Heart right ventricle (tissue), 16 donors: Measurements from ENCODE around the gene NFE2L1. TPM values are rescaled to one million over a fixed set of nuclear protein-coding genes. Genes with fewer than 3 reads are reported as not detected.

Experiments
- ATAC-seq, 8 donors: fragments of 200-7000 bp; cut with Tn5 transposase; one replicate each; pipeline ENCODE4 v1.9.1; 2020; ENCODE audit warnings: mild to moderate bottlenecking in 8 of 8, moderate library complexity in 8 of 8, moderate number of reproducible peaks in 1 of 8
- DNase-seq, 2 donors: peaks; one replicate each; pipeline ENCODE4 v3.0.0-alpha.2; 2020
- H3K27ac ChIP-seq, 10 donors: fragments of 200-600 bp; sonication (generic) in 2 of 10; one replicate each; pipeline versions ENCODE4 v1.5.0 to v1.8.0; 2020 to 2022; ENCODE audit warnings: mild to moderate bottlenecking in 3 of 10
- H3K27me3 ChIP-seq, 7 donors: fragments of 200-600 bp; one replicate each; pipeline ENCODE4 v1.8.0; 2021 to 2022; ENCODE audit warnings: mild to moderate bottlenecking in 2 of 7
- H3K36me3 ChIP-seq, 9 donors: fragments of 200-600 bp; sonication (generic) in 1 of 9; one replicate each; pipeline versions ENCODE4 v1.5.0 to v1.8.0; 2020 to 2022; ENCODE audit warnings: mild to moderate bottlenecking in 2 of 9
- H3K4me1 ChIP-seq, 9 donors: fragments of 200-600 bp; sonication (generic) in 1 of 9; one replicate each; pipeline versions ENCODE4 v1.5.0 to v1.8.0; 2020 to 2022; ENCODE audit warnings: mild to moderate bottlenecking in 4 of 9
- H3K4me3 ChIP-seq, 10 donors: fragments of 200-600 bp; sonication (generic) in 2 of 10; one replicate each; pipeline versions ENCODE4 v1.5.0 to v1.8.0; 2020 to 2022; ENCODE audit warnings: mild to moderate bottlenecking in 7 of 10, moderate library complexity in 2 of 10
- H3K9me3 ChIP-seq, 11 donors: fragments of 200-600 bp in 10 of 11; sonication (generic) in 2 of 11; one replicate each; pipeline versions ENCODE4 v1.5.0 to v1.8.0; 2013 to 2022; ENCODE audit warnings: mild to moderate bottlenecking in 2 of 11, control low read depth in 1 of 11, moderate library complexity in 1 of 11
- WGBS, 2 donors: extraction: QIAGEN DNeasy Blood & Tissue Kit; methylation state at CpG; one replicate each; pipeline ENCODE4 v1.1.7; 2013; ENCODE audit warnings: inconsistent platforms in 1 of 2; 5-methylcytosine and 5-hydroxymethylcytosine counted together
- intact Hi-C, 10 donors: fragments of 100-400 bp; cut with DNase I; formaldehyde crosslinking; loops; one replicate each; pipeline versions ENCODE4 v1.11.1 to v1.14.2; 2022
- polyA plus RNA-seq, 2 donors: library from polyadenylated mRNA; stranded (reverse); fragments of 200-250 nt; gene quantifications; one replicate each; pipeline ENCODE4 v1.2.3, GENCODE V29; 2013
- total RNA-seq, 10 donors: library from RNA; stranded (reverse); fragmentation: NEBNext Ultra II Directional in 3 of 10; extraction: Animal tissue kit (Norgen Biotek cat#: 25700) in 3 of 10; gene quantifications; one replicate each; pipeline versions ENCODE4 v1.2.1 to v1.2.4, GENCODE V29; 2021 to 2023
- TF ChIP-seq, protein P1 (sequence below), 9 donors: fragments of 200-600 bp; sonication (generic) in 2 of 9; IDR thresholded peaks; one replicate each; pipeline versions ENCODE4 v1.5.0 to v1.8.0; 2021 to 2022; ENCODE audit warnings: antibody characterized with exemption in 9 of 9, mild to moderate bottlenecking in 5 of 9, moderate library complexity in 1 of 9
- donor health status: Arrhythmogenic right ventricular cardiomyopathy.
- donor health status: ischemic (EF 13 %, LVEDD 7.1; RV severe dilation, severe dysfunction).
- donor health status: healthy with polysubstance abuse.
- donor health status: DM: no; HTN: yes; CAD: no.
- donor health status: DM: no; HTN: no; CAD: no.
- donor health status: ischemic (EF 25% LVEDD 6.9; RV normal size, moderate dysfunction).
- donor health status: ischemic (EF 25% LVEDD 5.7; RV mildly dilated, moderate dysfunction).
- donor health status: healthy.
- donor health status: DM: yes; HTN: yes; CAD: no.
- donor health status: Ischemic cardiomyopathy.
- donor health status: ischemic (EF 35%, LVEDD 5.7; RV mildly dilated, moderate dysfunction).
- donor health status: nonischemic (EF 11% LVEDD 7.7; RV severe dilation, severe dysfunction).
- donor health status: DM: yes; HTN: yes; CAD: no.
- donor health status: PGD.
- donor health status: ischemic (EF 29% LVEDD 5.4; RV normal size, mild dysfunction).
- donor health status: nonischemic (EF 23%, LVEDD 6.1; RV moderate dilation, normal function).

NFE2L1 gene
- total and polyA plus RNA-seq, 12 donors: 108 to 1,033 (median 669) TPM

DNA sequence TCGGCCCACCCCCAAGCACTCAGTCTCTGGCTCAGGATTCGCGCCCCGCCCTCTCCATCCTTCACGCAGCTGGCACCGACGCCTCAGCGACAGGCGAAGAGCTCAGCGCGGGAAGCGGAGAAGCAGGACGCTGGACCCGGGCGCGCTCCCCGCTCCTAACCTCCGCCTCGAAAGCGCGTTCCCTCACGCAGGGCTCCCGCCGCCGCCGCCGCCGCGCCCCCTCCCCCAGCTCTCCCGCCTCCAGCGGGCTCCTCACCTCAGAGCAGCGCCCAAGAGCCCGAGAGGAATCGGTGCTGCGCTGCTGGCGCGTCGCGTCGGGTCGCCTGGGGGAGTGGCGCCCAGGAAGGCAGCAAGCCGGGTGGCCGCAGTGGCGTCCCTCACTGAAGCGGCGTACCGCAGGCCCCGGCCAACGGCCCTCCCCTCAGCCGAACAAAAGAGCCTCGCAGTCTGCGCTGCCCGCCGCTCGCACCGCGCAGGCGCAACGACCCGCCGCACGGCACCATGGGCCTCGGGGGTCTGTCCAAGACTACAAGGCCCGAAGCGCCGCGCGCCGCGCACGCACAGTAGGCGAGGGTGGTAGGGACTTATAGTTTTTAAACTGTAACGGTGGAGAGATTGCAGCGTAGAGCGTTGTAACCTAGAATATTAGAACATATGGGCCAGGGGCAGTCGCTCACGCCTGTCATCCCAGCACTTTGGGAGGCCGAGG, 53.0 kb downstream of the NFE2L1 start, which contains the start of gene CBX1:
Gene CBX1, minus strand, starts transcription at position 467 of the 709 bp plus-strand sequence. CDS start 24,474 bp downstream, outside the sequence.
- Histone ChIP-seq H3K4me1 (peaks cover 0 to 31% (median 12%) of the 10 kb centered on the region in 9 donors), H3K9me3 (peaks cover 0 to 5% (median 0%) of the 10 kb centered on the region in 11 donors), H3K27ac (peak within 1 kb of the TSS; percentile 21 to 91 (median 88)), H3K36me3 (peaks cover 0 to 3% (median 0%) of the 10 kb centered on the region in 9 donors), H3K27me3 (no peaks in the 10 kb centered on the region), H3K4me3 (peak within 1 kb of the TSS; percentile 52 to 98 (median 92))
- DNase-seq (peak; percentile 93 to 95), ATAC-seq (peak; percentile 99)
- intact Hi-C loops: loop anchor here in 1 of 10 donors (10.0 kb wide), 1 partner anchor 266 kb away; the partner anchor contains the start of genes LRRC46 and MRPL10
- TF ChIP-seq, protein P1, sequence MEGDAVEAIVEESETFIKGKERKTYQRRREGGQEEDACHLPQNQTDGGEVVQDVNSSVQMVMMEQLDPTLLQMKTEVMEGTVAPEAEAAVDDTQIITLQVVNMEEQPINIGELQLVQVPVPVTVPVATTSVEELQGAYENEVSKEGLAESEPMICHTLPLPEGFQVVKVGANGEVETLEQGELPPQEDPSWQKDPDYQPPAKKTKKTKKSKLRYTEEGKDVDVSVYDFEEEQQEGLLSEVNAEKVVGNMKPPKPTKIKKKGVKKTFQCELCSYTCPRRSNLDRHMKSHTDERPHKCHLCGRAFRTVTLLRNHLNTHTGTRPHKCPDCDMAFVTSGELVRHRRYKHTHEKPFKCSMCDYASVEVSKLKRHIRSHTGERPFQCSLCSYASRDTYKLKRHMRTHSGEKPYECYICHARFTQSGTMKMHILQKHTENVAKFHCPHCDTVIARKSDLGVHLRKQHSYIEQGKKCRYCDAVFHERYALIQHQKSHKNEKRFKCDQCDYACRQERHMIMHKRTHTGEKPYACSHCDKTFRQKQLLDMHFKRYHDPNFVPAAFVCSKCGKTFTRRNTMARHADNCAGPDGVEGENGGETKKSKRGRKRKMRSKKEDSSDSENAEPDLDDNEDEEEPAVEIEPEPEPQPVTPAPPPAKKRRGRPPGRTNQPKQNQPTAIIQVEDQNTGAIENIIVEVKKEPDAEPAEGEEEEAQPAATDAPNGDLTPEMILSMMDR (IDR thresholded peaks at IDR 0.05): no peak
- 0% methylated on average over 73 to 79 of the region's 79 CpGs for WGBS, 2 donors

DNA sequence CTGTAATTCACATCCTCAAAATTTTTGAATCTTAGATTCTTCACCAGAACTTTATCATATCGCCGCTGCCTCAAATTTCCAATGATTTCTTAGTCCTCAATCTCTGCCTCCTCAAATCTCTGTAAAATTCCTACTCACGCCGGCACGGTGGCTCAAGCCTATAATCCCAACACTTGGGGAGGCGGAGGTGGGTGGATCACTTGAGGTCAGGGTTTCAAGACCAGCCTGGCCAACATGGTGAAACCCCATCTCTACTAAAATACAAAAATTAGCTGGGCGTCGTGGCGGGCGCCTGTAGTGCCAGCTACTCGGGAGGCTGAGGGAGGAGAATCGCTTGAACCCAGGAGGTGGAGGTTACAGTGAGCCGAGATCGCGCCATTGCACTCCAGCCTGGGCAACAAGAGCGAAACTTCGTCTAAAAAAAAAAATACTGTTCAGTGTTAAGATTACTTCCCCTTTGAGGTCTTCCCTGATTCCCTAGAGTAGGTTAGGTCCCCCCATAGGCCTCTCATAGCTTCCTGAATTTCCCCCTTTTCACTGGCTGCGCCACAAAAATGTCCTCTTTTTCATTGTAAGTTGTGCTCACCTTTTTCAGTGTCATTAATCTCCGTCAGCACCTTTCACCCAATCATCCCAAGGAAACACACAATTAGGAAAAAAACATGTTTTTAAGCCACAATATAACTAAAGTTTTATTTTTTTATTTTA, 54.0 kb downstream of the NFE2L1 start:
- intact Hi-C loops: loop anchor here in 1 of 10 donors (10.0 kb wide), 1 partner anchor 267 kb away; the partner anchor contains the start of genes LRRC46 and MRPL10
- peaks cover 0 to 39% (median 12%) of the 10 kb centered on the region in 9 donors for H3K4me1 ChIP-seq
- H3K4me3 ChIP-seq: peak overlapping the region in 5 of 10 donors; percentile 91 to 98 (median 94)
- H3K27ac ChIP-seq: peak overlapping the region in 2 of 10 donors; percentile 87 to 90
- TF ChIP-seq, protein P1 (IDR thresholded peaks at IDR 0.05): no peak
- no peaks in the 10 kb centered on the region for H3K27me3 ChIP-seq
- peaks cover 0 to 5% (median 0%) of the 10 kb centered on the region in 11 donors for H3K9me3 ChIP-seq
- 87 to 89% methylated on average over 19 of the region's 19 CpGs for WGBS, 2 donors
- DNase-seq: no peak
- no peaks in the 10 kb centered on the region for H3K36me3 ChIP-seq
- no peak for ATAC-seq

DNA sequence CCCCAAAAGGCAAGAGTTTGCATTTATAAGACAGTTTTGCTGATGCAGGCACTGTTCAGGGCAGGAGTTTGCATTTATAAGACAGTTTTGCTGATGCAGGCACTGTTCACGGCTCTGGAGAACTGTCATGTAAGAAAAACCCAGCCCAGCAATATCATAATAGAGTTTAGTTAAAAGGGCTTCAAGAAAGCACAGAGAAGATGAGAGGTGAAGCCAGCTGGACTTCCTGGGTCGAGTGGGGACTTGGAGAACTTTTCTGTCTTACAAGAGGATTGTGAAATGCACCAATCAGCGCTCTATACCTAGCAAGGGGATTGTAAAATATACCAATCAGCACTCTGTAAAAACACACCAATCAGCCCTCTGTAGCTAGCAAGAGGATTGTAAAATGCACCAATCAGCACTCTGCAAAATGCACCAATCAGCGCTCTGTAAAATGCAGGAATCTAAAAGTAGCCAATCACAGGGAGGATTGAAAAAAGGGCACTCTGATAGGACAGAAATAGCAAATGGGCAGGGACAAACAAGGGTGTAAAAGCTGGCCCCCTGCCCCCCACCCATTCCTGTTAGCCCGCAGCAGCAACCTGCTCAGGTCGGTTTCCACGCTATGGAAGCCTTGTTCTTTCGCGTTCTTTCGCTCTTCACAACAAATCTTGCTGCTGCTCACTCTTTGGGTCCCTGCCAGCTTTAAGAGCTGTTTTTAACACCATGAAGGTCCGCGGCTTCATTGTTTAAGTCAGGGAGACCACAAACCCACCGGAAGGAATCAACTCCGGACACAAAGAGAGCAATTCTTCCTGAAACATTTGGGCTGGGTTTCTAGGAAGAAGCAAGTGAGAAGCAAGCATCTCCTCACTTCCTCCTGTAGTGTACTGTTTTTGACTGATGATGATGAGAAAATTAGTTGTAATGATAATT, 54.9 kb downstream of the NFE2L1 start:
- ATAC-seq: no peak
- Histone ChIP-seq H3K36me3 (no peaks in the 10 kb centered on the region), H3K27ac (peak overlapping the region in 1 of 10 donors; percentile 87), H3K27me3 (no peaks in the 10 kb centered on the region), H3K4me1 (peaks cover 0 to 40% (median 12%) of the 10 kb centered on the region in 9 donors), H3K9me3 (peaks cover 0 to 5% (median 0%) of the 10 kb centered on the region in 11 donors), H3K4me3 (no peak overlapping the region)
- intact Hi-C loops: loop anchor here in 1 of 10 donors (10.0 kb wide), 1 partner anchor 268 kb away; the partner anchor contains the start of genes LRRC46 and MRPL10
- WGBS, 2 donors: 70 to 75% methylated on average over 14 of the region's 14 CpGs
- TF ChIP-seq, protein P1 (IDR thresholded peaks at IDR 0.05): no peak
- DNase-seq: no peak
